Heart left ventricle (tissue), 16 donors: Measurements from ENCODE around the gene NAGA. TPM values are rescaled to one million over a fixed set of nuclear protein-coding genes. Genes with fewer than 3 reads are reported as not detected.

Experiments used
- ATAC-seq, 4 donors: fragments of 200-7000 bp; cut with Tn5 transposase; one replicate each; pipeline ENCODE4 v1.9.1; 2020 to 2022; ENCODE audit warnings: moderate library complexity in 4 of 4, mild to moderate bottlenecking in 3 of 4, moderate number of reproducible peaks in 1 of 4
- DNase-seq, 5 donors: peaks; one replicate each; pipeline ENCODE4 v3.0.0-alpha.2; 2020
- H3K27ac ChIP-seq, 12 donors: fragments of 200-600 bp; sonication (generic) in 4 of 12; one replicate each; pipeline versions ENCODE4 v1.5.0 to v1.8.0; 2016 to 2022; ENCODE audit warnings: mild to moderate bottlenecking in 2 of 12
- H3K27me3 ChIP-seq, 9 donors: fragments of 200-600 bp; sonication (generic) in 2 of 9; one replicate each; pipeline versions ENCODE4 v1.5.1 to v1.8.0; 2016 to 2022; ENCODE audit warnings: mild to moderate bottlenecking in 3 of 9
- H3K36me3 ChIP-seq, 9 donors: fragments of 200-600 bp; sonication (generic) in 2 of 9; one replicate each; pipeline versions ENCODE4 v1.5.0 to v1.8.0; 2018 to 2022; ENCODE audit warnings: mild to moderate bottlenecking in 2 of 9
- H3K4me1 ChIP-seq, 12 donors: fragments of 200-600 bp; sonication (generic) in 4 of 12; one replicate each; pipeline versions ENCODE4 v1.5.0 to v1.8.0; 2016 to 2022; ENCODE audit warnings: mild to moderate bottlenecking in 3 of 12
- H3K4me3 ChIP-seq, 12 donors: fragments of 200-600 bp; sonication (generic) in 4 of 12; one replicate each; pipeline versions ENCODE4 v1.5.0 to v1.8.0; 2017 to 2022; ENCODE audit warnings: mild to moderate bottlenecking in 9 of 12, moderate library complexity in 4 of 12
- H3K9me3 ChIP-seq, 12 donors: fragments of 200-600 bp; sonication (generic) in 4 of 12; one replicate each; pipeline versions ENCODE4 v1.5.0 to v1.8.0; 2016 to 2022; ENCODE audit warnings: mild to moderate bottlenecking in 1 of 12
- POLR2A ChIP-seq, 2 donors: fragments of 450-650 bp; IDR thresholded peaks; one replicate each; pipeline ENCODE4 v1.6.1; 2017; ENCODE audit warnings: antibody characterized with exemption in 2 of 2, mild to moderate bottlenecking in 2 of 2, moderate library complexity in 2 of 2
- WGBS, 4 donors: extraction: QIAGEN DNeasy Blood & Tissue Kit in 2 of 4; methylation state at CpG; one replicate each; pipeline versions ENCODE4 v1.1.5 to v1.1.7; 2013 to 2018; 5-methylcytosine and 5-hydroxymethylcytosine counted together
- intact Hi-C, 10 donors: fragments of 100-400 bp; cut with DNase I; formaldehyde crosslinking; loops; one replicate each; pipeline versions ENCODE4 v1.11.1 to v1.14.2; 2022
- polyA plus RNA-seq, 2 donors: library from polyadenylated mRNA; stranded (reverse); fragments of 200-250 nt; gene quantifications; one replicate each; pipeline ENCODE4 v1.2.3, GENCODE V29; 2013
- total RNA-seq, 9 donors: library from RNA; depleted of rRNA in 2 of 9; stranded (reverse); fragments of >200 nt in 2 of 9; fragmentation: NEBNext Ultra II Directional in 3 of 9; extraction: Animal tissue kit (Norgen Biotek cat#: 25700) in 3 of 9; gene quantifications; one replicate each; pipeline versions ENCODE4 v1.1.0 to v1.2.4, GENCODE V29; 2016 to 2023
- TF ChIP-seq, protein P1 (sequence below), 12 donors: fragments of 200-600 bp; sonication (generic) in 4 of 12; IDR thresholded peaks; one replicate each; pipeline versions ENCODE4 v1.5.0 to v1.8.0; 2018 to 2022; ENCODE audit warnings: antibody characterized with exemption in 12 of 12, mild to moderate bottlenecking in 5 of 12
- donor health status: ischemic (EF 13 %, LVEDD 7.1; RV severe dilation, severe dysfunction).
- donor health status: healthy with polysubstance abuse.
- donor health status: DM: no; HTN: yes; CAD: no.
- donor health status: DM: no; HTN: no; CAD: no.
- donor health status: ischemic (EF 25% LVEDD 6.9; RV normal size, moderate dysfunction).
- donor health status: ischemic (EF 25% LVEDD 5.7; RV mildly dilated, moderate dysfunction).
- donor health status: healthy.
- donor health status: DM: yes; HTN: yes; CAD: no.
- donor health status: ischemic (EF 35%, LVEDD 5.7; RV mildly dilated, moderate dysfunction).
- donor health status: nonischemic (EF 11% LVEDD 7.7; RV severe dilation, severe dysfunction).
- donor health status: DM: yes; HTN: yes; CAD: no.
- donor health status: PGD.
- donor health status: ischemic (EF 29% LVEDD 5.4; RV normal size, mild dysfunction).
- donor health status: nonischemic (EF 23%, LVEDD 6.1; RV moderate dilation, normal function).

The NAGA gene
- total and polyA plus RNA-seq, 11 donors: 5.2 to 48.3 (median 13.8) TPM

DNA sequence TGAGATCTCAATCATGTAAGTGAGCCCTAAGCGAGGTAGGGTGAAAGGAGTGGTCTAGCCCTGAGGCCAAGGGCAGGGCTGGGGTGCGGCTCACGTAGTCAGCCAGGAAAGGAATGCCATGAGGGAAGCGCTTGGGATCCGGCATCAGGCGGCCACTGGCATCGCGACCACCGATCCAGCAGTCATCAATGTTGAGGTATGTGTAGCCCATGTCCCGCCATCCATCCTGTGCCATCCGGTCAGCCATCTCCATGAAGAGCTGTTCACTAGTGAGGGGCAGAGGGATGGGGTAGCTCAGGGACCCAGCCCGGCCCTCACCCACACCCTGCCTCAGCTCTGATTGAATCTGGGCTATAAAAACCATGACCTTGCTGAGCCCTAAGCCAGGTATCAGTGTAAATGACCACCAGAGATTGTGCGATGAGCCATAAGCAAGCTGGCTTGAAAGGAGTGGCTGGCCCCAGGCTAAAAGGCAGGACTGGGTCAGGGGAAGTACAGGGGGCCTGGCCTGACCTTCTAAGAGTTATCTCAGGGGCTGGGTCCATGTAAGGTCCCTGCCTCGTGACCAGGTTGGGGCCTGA lies 2.9 kb downstream of the NAGA start:
- no peak overlapping the region for H3K4me3 ChIP-seq
- intact Hi-C loops: loop anchor here in 1 of 10 donors (10.0 kb wide), 1 partner anchor 63 kb away; no protein-coding TSS in a partner anchor
- TF ChIP-seq, protein P1, sequence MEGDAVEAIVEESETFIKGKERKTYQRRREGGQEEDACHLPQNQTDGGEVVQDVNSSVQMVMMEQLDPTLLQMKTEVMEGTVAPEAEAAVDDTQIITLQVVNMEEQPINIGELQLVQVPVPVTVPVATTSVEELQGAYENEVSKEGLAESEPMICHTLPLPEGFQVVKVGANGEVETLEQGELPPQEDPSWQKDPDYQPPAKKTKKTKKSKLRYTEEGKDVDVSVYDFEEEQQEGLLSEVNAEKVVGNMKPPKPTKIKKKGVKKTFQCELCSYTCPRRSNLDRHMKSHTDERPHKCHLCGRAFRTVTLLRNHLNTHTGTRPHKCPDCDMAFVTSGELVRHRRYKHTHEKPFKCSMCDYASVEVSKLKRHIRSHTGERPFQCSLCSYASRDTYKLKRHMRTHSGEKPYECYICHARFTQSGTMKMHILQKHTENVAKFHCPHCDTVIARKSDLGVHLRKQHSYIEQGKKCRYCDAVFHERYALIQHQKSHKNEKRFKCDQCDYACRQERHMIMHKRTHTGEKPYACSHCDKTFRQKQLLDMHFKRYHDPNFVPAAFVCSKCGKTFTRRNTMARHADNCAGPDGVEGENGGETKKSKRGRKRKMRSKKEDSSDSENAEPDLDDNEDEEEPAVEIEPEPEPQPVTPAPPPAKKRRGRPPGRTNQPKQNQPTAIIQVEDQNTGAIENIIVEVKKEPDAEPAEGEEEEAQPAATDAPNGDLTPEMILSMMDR (IDR thresholded peaks at IDR 0.05): no peak
- no peak for TF ChIP-seq POLR2A (IDR thresholded peaks at IDR 0.05)
- H3K27me3 ChIP-seq: no peaks in the 10 kb centered on the region
- DNase-seq (no peak), ATAC-seq (no peak)
- H3K4me1 ChIP-seq: peaks cover 0 to 33% (median 18%) of the 10 kb centered on the region in 12 donors
- WGBS, 4 donors: 87 to 98% (median 98%) methylated on average over 7 to 14 of the region's 14 CpGs
- H3K9me3 ChIP-seq: no peaks in the 10 kb centered on the region
- peaks cover 0 to 61% (median 30%) of the 10 kb centered on the region in 9 donors for H3K36me3 ChIP-seq
- H3K27ac ChIP-seq: no peak overlapping the region

DNA sequence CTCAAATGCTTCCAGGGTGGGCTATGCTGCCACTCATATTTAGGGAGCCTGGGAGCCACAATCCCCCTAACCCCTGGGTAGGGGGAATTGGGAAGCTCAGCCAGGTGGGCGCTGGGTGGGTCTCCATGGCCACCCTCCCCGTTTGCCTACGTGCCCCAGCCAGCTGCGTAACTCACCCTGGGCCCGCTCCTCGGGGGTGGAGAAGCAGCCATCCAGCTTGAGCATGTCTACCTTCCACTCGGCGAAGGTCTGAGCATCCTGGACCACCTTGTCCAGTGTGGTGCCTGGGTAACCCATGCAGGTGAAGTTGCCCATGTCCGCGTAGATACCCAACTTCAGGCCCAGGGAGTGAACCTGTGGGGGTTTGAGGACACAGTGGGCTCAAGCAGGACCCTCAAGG lies 3.7 kb downstream of the NAGA start:
- no peak for TF ChIP-seq POLR2A (IDR thresholded peaks at IDR 0.05)
- TF ChIP-seq, protein P1 (IDR thresholded peaks at IDR 0.05): no peak
- no peak overlapping the region for H3K27ac ChIP-seq
- ATAC-seq (no peak), DNase-seq (no peak)
- 94 to 99% (median 98%) methylated on average over 7 to 10 of the region's 10 CpGs for WGBS, 4 donors
- H3K9me3 ChIP-seq: no peaks in the 10 kb centered on the region
- intact Hi-C loops: loop anchor here in 1 of 10 donors (10.0 kb wide), 1 partner anchor 62 kb away; no protein-coding TSS in a partner anchor
- H3K4me3 ChIP-seq: no peak overlapping the region
- peaks cover 0 to 29% (median 17%) of the 10 kb centered on the region in 12 donors for H3K4me1 ChIP-seq
- H3K27me3 ChIP-seq: no peaks in the 10 kb centered on the region
- peaks cover 0 to 69% (median 38%) of the 10 kb centered on the region in 9 donors for H3K36me3 ChIP-seq

DNA sequence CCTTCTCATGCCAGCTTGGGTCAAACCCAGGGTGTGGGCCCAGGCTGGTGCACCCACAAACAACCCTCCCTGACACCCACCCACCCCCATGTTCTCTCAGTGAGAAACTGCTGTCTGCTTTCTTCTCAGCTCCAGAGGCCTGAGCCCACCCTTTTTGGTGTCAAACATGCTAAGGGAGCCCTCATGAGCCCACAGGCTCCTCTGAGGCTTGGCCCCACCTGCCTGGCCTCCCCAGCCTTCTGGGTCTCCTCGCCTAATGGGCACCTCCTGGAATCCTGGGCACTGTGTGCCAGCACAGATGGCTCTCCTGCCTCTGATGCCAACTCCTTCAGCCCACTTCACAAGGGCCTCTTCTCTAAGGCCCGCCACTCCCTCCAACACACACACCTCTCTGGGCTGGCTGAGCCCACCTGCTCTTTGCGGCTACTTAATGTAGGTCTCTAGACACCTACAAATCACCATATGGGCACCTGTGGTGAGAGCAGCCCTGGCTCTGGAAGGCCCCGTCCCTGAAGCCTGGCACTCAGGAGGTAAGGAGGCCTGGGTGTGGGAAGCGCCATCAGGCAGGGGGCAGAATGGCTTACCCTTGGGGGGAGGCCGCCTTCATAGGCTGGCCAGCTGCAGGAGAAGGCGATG lies 4.4 kb downstream of the NAGA start:
- no peak for TF ChIP-seq POLR2A (IDR thresholded peaks at IDR 0.05)
- TF ChIP-seq, protein P1 (IDR thresholded peaks at IDR 0.05): no peak
- no peaks in the 10 kb centered on the region for H3K27me3 ChIP-seq
- no peak overlapping the region for H3K27ac ChIP-seq
- 95 to 98% (median 97%) methylated on average over 7 of the region's 7 CpGs for WGBS, 4 donors
- H3K4me1 ChIP-seq: peaks cover 0 to 22% (median 11%) of the 10 kb centered on the region in 12 donors
- H3K36me3 ChIP-seq: peaks cover 0 to 76% (median 44%) of the 10 kb centered on the region in 9 donors
- intact Hi-C loops: loop anchor here in 1 of 10 donors (10.0 kb wide), 1 partner anchor 61 kb away; no protein-coding TSS in a partner anchor
- DNase-seq: no peak
- no peak overlapping the region for H3K4me3 ChIP-seq
- no peak for ATAC-seq
- H3K9me3 ChIP-seq: no peaks in the 10 kb centered on the region

DNA sequence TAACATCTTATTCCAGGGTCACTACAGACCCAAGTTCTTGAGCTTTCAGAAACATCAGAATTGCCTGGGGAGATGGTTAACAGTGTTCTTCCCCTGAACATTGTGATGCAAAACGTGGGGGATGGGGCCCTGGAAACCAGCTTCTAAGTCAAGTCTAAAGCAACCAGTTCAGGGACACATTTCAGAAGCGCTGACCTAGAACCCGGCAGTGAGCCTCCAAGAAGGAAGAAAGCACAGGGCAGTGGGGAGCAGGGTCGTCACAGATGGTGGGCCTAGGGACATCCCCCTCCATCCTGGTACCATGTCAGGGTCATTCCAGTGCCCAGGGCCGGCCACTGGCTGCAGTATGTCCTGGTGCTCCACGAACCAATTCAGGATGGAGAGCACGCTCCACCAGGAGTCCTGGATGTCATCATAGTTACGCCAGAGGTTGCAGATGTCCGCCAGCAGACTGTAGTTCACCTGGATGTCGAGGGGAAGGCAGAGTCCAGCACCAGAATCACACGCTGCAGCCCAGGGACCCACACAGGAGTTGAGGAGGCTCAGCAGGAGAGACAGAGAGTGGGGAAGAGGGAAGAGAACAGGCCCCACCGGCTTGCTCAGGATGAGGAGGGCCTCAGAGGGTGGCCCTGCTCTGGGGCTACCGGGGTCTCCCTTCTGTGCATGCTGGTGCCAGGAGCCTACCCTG lies 5.0 kb downstream of the NAGA start:
- H3K27me3 ChIP-seq: no peaks in the 10 kb centered on the region
- 83 to 92% (median 88%) methylated on average over 12 to 13 of the region's 13 CpGs for WGBS, 4 donors
- H3K27ac ChIP-seq: no peak overlapping the region
- peaks cover 0 to 82% (median 50%) of the 10 kb centered on the region in 9 donors for H3K36me3 ChIP-seq
- DNase-seq: no peak
- no peaks in the 10 kb centered on the region for H3K9me3 ChIP-seq
- TF ChIP-seq, protein P1 (IDR thresholded peaks at IDR 0.05): no peak
- no peak for TF ChIP-seq POLR2A (IDR thresholded peaks at IDR 0.05)
- H3K4me3 ChIP-seq: no peak overlapping the region
- intact Hi-C loops: loop anchor here in 1 of 10 donors (10.0 kb wide), 1 partner anchor 61 kb away; no protein-coding TSS in a partner anchor
- peaks cover 0 to 19% (median 7%) of the 10 kb centered on the region in 12 donors for H3K4me1 ChIP-seq
- no peak for ATAC-seq
